Effector memory CD4-positive, alpha-beta T cell (primary cell): ENCODE results near the gene MT2A.

Experiments
- DNase-seq, 3 donors: peaks; one replicate each; pipeline ENCODE4 v3.0.0-alpha.2; 2020
- H3K27ac ChIP-seq: 2 replicates; pipeline ENCODE4 v1.7.0; 2013; ENCODE audit warnings: mild to moderate bottlenecking, low read length, moderate library complexity; ENCODE audit not compliant: insufficient read depth, poor library complexity, severe bottlenecking
- H3K27me3 ChIP-seq: replicated peaks from 2 replicates; pipeline ENCODE4 v1.7.0; 2013; ENCODE audit warnings: mild to moderate bottlenecking, low read length; ENCODE audit not compliant: insufficient read depth, control insufficient read depth, poor library complexity, severe bottlenecking
- H3K36me3 ChIP-seq: 2 replicates; pipeline ENCODE4 v1.7.0; 2013; ENCODE audit warnings: mild to moderate bottlenecking, low read length, moderate library complexity; ENCODE audit not compliant: control insufficient read depth, insufficient read depth
- H3K4me1 ChIP-seq: 2 replicates; pipeline ENCODE4 v1.7.0; 2013; ENCODE audit warnings: low read length, mild to moderate bottlenecking; ENCODE audit not compliant: control insufficient read depth, insufficient read depth, poor library complexity, severe bottlenecking
- H3K4me3 ChIP-seq: 2 replicates; pipeline ENCODE4 v1.7.0; 2013; ENCODE audit warnings: low read length, low read depth, mild to moderate bottlenecking; ENCODE audit not compliant: insufficient read depth, poor library complexity, severe bottlenecking
- H3K9me3 ChIP-seq: 2 replicates; pipeline ENCODE4 v1.7.0; 2013; ENCODE audit warnings: mild to moderate bottlenecking, low read length, moderate library complexity; ENCODE audit not compliant: control insufficient read depth

MT2A gene

GRCh38 chr16:56629531-56629930, 21.1 kb downstream of the MT2A start:
- peaks cover 37% of the 10 kb centered on the region for H3K27me3 ChIP-seq

GRCh38 chr16:56630134-56630533, 21.8 kb downstream of the MT2A start:
- H3K27ac ChIP-seq, result no peak overlapping the region
- no peaks in the 10 kb centered on the region for H3K36me3 ChIP-seq
- DNase-seq, result no peak
- H3K27me3 ChIP-seq, result peaks cover 43% of the 10 kb centered on the region
- H3K9me3 ChIP-seq, result no peaks in the 10 kb centered on the region
- no peak overlapping the region for H3K4me3 ChIP-seq
- peaks cover 21% of the 10 kb centered on the region for H3K4me1 ChIP-seq

More at GRCh38 chr16:56629531-56629930, 21.1 kb downstream of the MT2A start:
- DNase-seq, result no peak
- Histone ChIP-seq H3K4me3 (no peak overlapping the region), H3K9me3 (no peaks in the 10 kb centered on the region), H3K36me3 (no peaks in the 10 kb centered on the region), H3K4me1 (peaks cover 16% of the 10 kb centered on the region), H3K27ac (no peak overlapping the region)

DNA sequence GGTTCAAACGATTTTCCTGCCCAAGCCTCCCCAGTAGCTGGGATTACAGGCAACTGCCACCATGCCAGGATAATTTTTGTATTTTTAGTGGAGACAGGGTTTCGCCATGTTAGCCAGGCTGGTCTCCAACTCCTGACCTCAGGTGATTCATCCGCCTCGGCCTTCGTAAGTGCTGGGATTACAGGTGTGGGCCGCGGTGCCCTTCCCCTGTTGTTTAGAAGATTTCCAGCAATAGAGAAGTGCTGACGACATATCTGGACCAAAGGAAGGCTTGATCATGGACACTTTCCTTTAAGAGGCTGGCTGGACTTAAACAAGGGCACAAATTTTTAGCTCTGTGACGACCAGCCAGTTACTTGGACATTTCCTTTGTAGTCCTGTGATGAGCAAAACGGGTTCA, 22.8 kb downstream of the MT2A start:
- Histone ChIP-seq H3K27ac (no peak overlapping the region), H3K4me3 (no peak overlapping the region), H3K36me3 (no peaks in the 10 kb centered on the region), H3K9me3 (no peaks in the 10 kb centered on the region), H3K4me1 (peaks cover 20% of the 10 kb centered on the region), H3K27me3 (peaks cover 54% of the 10 kb centered on the region)
- DNase-seq, result no peak

DNA sequence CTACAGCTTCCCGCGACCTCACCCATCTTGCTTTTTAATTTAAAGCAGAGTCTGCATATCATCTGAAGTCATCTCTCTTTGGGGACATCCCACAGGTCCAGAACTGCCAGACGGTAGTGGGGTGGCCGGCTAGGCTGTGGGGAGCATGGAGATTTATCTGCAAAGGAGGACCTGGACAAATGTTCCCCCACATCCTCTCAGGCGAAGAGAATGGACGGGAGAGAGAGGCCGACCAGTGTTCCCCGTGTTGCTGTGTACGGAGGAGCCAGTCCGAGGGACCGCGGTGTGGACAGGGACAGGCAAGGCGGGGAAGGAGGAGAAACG, 23.4 kb downstream of the MT2A start:
- Histone ChIP-seq H3K27ac (no peak overlapping the region), H3K9me3 (no peaks in the 10 kb centered on the region), H3K4me1 (peaks cover 20% of the 10 kb centered on the region), H3K36me3 (no peaks in the 10 kb centered on the region), H3K27me3 (peaks cover 58% of the 10 kb centered on the region), H3K4me3 (peak overlapping the region; percentile 29)
- no peak for DNase-seq

DNA sequence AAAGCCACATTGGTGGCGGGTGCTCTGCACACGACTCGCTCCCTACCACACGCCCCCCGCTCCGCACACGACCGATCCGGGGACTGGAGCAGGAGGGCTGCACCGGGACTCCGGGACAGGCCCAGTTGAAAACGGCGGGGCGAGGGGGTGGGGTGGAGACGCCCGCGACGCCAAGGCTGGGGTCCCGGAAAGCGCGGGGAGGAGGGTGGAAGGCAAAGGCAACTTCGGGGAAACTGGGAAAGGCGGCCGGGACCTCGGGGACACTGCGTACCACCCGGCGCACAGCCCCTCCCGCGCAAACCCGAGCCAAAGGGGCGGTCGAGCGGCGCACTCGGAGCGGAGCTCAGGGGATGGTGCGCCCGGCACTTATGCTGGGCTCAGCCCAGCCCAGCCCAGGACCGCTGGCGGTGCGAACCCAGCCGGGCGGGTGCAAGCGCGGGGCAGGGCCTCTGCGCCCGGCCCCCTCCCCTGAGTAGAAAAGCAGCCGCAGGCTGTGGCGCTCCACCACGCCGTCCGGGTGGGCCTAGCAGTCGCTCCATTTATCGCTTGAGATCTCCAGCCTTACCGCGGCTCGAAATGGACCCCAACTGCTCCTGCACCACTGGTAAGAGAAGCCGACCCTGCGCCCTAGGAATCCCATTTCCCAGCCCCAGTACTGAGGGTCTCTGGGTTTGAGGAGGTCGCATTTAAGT, 23.9 kb downstream of the MT2A start, which contains the start of gene MT1M:
Gene MT1M, plus strand, starts transcription at position 504 of the 692 bp plus-strand sequence. Its CDS starts 73 bp downstream, at position 577.
- H3K4me3 ChIP-seq, result peak within 1 kb of the TSS; percentile 29
- DNase-seq, result no peak
- H3K36me3 ChIP-seq, result no peaks in the 10 kb centered on the region
- no peaks in the 10 kb centered on the region for H3K9me3 ChIP-seq
- H3K27me3 ChIP-seq, result peaks cover 58% of the 10 kb centered on the region
- no peak within 1 kb of the TSS for H3K27ac ChIP-seq
- H3K4me1 ChIP-seq, result peaks cover 20% of the 10 kb centered on the region

DNA sequence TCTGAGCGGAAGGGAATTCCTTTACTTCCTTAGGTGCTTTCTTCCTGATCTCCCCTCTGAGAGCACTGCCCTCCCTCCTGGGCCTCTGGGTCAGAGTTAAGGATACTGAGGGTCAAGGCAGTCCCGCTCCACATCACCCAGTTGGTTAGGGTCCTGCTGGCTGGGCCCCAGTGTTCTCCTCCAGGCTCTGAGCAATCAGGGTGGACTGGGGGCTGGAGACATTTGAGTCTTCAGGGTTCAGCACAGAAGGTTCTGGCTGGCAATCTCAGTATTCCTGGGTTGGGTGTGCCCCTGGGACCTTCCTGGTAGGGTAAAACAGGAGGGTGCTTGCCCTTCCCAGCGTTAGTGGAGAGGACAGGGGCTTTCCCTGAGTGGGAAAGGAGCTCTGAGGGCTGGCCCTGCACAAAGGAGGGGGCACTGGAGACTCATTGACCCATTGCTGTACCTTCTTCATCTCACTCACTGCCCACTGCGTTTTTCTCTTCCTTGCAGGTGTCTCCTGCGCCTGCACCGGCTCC, 24.5 kb downstream of the MT2A start:
- no peak for DNase-seq
- H3K4me1 ChIP-seq, result peaks cover 23% of the 10 kb centered on the region
- H3K9me3 ChIP-seq, result no peaks in the 10 kb centered on the region
- no peak overlapping the region for H3K27ac ChIP-seq
- H3K4me3 ChIP-seq, result no peak overlapping the region
- H3K36me3 ChIP-seq, result no peaks in the 10 kb centered on the region
- H3K27me3 ChIP-seq, result peaks cover 62% of the 10 kb centered on the region

GRCh38 chr16:56633535-56633934, 25.2 kb downstream of the MT2A start:
- Histone ChIP-seq H3K36me3 (no peaks in the 10 kb centered on the region), H3K9me3 (no peaks in the 10 kb centered on the region), H3K27ac (no peak overlapping the region), H3K4me3 (no peak overlapping the region), H3K4me1 (peaks cover 28% of the 10 kb centered on the region), H3K27me3 (peaks cover 69% of the 10 kb centered on the region)
- no peak for DNase-seq

GRCh38 chr16:56634715-56635440, 26.5 kb downstream of the MT2A start:
- H3K4me3 ChIP-seq, result no peak overlapping the region
- H3K27ac ChIP-seq, result no peak overlapping the region
- no peaks in the 10 kb centered on the region for H3K36me3 ChIP-seq
- peaks cover 28% of the 10 kb centered on the region for H3K4me1 ChIP-seq
- no peak for DNase-seq
- no peaks in the 10 kb centered on the region for H3K9me3 ChIP-seq
- H3K27me3 ChIP-seq, result peaks cover 74% of the 10 kb centered on the region

- H3K4me3 ChIP-seq, result no peak overlapping the region
- no peaks in the 10 kb centered on the region for H3K9me3 ChIP-seq
- H3K4me1 ChIP-seq, result peaks cover 28% of the 10 kb centered on the region
- H3K27me3 ChIP-seq, result peaks cover 73% of the 10 kb centered on the region
- DNase-seq, result no peak
- no peaks in the 10 kb centered on the region for H3K36me3 ChIP-seq
- H3K27ac ChIP-seq, result no peak overlapping the region
These were observed 27.1 kb downstream of the MT2A start for GRCh38 chr16:56635441-56635967.
